Hypothalamus (tissue), 51 donors: ENCODE measurements around the gene ASTN2.

ENCODE experiments used
- DNase-seq, 51 donors: peaks; one replicate each; lab custom pipeline; 2025; lab: John Stamatoyannopoulos, UW

The ASTN2 gene

DNA sequence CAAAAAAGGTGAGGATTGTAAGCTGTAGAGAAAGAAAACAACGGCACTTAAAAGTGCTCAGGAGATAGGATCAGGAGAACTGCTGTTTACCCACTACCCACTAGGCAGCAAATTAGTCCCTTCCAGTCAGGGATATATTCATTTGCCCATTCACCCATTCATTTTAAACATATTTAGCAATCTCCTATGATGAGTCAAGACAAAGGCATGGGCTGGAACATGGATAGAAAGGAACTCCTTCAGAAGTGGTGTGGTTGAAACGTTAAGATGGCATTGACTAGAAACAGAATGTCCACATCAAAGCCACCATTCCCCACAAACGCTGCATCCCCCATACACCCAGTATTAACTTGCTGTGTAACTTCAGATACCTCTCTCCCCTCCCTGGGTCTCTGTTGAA is 225.7 kb downstream of the ASTN2 start:
- no peak for DNase-seq

DNA sequence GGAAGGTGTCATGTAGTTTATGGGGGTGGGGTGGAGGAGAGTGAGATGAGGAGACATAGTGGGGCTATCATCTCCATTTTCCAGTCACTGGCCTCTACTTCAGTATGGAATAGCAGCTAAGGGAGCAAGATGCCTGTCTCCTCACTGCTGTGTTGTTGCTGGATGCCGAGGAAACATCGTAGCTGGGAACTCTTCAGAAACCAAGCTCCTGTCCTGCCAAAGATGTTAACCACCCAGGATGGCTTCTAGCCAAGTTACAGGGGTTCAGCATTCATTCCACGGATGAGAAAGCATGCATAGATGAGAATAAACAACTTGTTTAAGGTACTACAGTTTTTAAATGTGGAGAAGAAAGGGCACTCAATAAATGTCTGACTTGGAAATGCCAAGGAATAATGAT is 226.5 kb downstream of the ASTN2 start:
- no peak for DNase-seq

DNA sequence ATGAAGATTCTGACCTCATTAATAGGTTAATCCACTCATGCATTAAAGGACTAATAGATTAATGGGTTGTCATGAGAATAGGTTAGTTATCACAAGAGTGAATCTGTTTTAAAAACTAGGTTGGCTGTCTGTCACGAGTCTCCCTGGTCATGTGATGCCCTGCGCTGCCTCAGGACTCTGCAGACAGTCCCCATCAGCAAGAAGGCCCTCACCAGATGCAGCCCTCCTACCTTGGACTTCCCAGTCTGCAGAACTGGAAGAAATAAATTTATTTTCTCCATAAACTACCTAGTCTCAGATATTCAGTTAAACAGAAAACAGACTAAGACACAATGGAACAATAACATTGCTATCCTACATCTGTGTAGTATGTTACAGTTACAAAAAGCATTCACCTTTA is 227.4 kb downstream of the ASTN2 start:
- no peak for DNase-seq

DNA sequence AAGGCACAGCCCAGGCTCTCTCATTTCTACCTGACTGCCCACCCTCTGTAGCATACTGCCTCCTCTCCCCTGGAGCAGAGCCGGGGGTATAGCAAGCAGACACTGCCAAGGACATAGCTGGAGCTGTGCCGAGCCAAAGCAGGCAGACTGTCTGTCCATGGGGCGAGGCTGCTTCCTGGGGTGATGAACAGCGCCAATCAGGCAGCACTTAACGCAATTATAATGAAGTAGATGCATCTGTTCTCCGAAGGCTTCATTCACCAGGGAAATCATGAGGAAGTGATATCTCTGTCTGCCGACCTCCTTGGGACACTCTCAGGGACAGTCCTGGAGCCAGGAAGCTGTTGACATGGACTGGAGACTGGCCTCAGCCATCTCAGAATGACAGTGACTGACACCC is 230.7 kb downstream of the ASTN2 start:
- no peak for DNase-seq

DNA sequence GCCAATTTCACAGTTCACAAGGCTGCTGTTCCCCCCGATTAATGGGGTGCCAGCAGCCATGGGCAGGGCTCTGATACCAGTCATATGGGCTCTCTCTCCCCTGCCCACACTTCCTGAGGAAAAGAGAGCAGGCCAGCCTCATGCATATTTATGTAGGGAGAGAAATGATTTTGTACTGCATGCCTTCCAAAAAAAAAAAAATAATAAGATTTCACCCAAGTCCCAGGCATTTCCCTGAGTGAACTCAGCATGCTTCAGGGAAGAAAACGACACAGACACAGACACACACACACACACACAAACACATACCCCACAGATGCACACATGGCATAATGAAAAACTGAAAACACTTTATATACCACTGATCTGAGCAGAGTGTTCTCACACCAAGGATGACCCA is 232.8 kb downstream of the ASTN2 start:
- DNase-seq: no peak

DNA sequence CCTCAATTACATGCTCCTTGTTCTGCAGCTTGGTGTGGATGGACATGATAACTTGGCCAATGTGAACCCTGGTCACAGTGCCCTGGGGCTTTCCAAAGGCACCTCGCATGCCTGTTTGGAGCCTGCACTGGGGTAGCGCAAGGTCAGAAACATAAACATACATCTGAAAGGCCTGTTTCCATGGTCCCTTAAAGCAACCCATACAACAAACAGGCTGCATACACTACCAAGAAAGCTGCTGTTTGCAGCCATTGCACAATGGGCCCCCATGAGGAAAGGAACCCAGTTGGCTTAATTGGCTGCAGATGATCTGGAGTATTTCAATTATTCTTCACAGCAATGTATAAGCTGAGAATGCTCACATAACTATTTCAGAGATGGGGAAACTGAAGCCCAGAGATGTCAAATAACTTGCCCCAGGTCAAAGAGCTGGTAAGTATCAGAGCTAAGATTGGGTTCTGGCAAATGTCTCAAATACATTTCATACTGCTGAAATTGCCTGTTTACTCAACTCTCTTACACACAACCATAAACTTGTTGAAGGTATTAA is 233.9 kb downstream of the ASTN2 start:
- no peak for DNase-seq

DNA sequence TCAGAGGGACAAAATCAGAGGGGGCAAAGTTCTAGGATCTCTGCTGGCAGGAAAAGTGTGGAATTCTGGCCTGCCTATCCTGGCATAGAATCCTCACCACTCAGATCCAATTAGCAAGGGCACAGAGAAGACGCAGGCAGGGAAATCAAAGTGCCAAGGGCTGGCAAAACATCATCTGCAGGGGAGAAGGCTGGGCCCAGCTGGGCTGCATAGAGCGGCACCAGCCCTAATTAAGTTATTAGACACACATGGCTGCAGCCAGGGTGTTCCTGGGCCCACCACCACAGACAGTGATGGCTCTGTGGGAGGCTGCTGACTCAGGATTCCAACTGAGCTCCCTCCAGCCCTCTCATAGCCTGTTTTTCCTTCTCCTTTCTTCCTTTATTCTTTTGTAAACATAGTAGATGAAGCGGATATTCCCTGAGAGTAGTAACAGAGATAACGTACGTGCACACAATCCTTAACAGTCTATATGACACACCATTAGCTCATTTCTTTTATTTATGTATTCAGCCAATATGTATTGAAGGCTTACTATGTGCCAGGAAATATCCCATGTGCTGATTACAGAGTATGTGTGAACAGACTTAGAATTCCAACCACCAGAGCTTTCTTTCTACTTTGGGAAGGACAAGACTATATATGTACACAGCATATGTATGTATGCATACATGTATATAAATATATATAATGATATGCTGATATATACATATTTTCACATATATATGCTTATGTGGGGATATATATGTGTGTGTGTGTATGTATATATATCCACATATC is 236.1 kb downstream of the ASTN2 start:
- DNase-seq: peak in 27 of 51 donors; percentile 3 to 68 (median 24)

DNA sequence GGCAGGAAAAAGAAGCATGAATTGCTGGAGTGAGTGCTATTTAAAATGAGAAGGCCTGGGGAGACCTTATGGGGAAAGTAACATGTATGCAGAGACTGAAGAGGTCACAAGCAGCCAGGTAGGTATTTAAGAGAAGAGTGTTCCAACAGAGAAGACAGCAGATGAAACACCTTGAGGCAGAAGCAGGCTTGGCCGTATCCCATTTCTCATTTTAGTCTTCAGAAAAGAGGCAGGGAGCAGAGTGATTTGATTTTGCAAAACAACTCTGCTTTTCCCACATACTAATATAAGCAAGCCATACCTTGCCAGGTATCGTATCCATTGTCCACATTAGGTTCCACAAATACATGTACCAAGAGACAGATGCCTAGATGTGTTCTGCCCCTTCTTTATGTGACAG is 244.3 kb downstream of the ASTN2 start:
- no peak for DNase-seq

DNA sequence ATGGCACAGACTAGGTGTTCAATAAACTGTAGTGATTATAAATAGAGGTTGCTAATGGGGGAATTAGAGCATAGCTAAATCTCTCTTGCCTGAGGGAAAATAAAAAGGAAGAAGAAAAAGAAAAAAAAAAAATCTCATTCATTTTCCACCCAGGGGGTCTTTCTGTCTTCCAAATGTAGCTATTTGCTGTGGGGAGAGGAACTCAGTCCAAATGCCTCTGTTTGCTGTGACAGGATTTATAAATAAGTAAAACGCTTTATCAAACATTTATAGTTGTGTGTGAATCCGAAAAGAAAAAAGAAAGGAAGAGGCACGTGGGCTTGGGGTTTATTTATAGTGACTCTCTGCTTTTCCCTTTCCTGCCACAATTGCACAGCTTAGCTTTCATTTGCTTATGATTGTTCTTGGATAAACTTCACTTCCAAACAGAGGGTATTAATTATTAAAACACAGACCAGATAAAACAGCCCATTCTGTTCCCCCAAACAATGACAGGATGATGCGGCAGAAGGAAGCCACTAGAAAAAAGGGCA is 245.7 kb downstream of the ASTN2 start:
- DNase-seq: no peak

DNA sequence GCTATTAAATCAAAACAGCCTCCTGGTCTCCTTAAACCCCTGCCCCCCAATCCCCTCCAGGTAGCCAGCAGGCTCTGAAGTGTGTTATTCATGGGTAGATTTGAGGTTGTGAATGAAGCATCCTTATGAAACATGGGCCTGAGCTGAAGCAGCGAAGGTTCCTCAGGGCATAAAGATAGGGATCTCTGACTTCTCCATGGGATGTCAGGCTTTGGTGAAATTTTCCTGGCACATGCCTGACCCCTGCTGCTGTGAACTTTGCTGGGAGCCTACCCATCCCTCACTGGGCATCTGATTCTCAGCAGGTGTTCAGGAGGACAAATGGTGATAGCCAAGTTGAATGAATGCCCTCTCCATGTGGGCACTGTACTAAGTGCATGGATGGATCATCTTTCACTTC is 250.3 kb downstream of the ASTN2 start:
- no peak for DNase-seq

DNA sequence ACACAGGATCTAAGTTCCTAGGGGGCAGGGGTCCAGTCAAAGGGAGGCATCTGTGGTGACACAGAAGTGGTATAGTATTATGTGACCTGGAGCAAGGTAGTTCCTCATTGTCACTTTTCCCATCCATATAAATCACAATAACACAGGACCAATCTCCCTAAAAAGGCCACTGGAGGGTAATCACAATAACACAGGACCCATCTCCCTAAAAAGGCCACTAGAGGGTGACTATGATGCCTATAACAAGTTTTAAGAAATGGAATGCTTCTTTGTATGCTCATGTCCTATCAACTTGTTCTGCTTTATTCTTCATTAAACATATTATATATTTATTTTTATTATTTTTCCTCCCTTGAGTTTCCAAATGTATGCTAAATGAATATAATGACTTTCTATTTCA is 254.6 kb downstream of the ASTN2 start:
- no peak for DNase-seq

DNA sequence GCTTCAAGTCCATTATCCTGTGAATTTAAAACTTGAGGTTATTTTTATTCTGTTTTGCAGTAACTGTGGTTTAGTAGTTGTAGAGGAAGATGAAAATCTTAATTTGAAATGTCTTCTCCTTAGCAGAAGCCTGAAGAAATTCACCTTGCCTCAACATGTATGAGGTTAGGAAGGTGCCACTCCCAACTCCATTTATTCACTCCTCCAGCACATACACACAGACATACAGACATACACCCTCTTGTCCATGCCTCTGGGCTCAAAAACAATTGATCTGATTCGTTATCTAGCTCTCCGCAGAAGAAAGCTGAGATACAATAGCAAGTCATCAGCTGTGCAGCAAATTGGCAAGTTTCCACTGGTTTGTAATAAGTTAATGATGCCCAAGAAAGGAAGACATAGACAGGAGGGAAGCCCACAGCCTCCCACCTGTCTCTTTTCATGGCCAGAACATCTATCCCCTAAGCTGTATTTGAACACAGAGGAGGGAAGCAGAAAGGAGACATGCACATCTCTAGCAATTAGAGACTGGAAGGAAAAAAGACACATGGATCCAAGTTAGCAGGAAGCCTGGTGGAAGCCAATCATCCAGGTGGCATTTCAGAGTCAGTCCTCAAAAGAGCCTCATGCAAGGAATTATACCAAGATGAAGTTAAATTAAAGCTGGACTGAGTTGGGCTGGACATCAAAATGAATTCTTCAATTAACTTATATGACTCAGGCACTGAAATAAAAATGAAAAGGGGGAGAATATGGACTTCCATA is 257.9 kb downstream of the ASTN2 start:
- DNase-seq: no peak

DNA sequence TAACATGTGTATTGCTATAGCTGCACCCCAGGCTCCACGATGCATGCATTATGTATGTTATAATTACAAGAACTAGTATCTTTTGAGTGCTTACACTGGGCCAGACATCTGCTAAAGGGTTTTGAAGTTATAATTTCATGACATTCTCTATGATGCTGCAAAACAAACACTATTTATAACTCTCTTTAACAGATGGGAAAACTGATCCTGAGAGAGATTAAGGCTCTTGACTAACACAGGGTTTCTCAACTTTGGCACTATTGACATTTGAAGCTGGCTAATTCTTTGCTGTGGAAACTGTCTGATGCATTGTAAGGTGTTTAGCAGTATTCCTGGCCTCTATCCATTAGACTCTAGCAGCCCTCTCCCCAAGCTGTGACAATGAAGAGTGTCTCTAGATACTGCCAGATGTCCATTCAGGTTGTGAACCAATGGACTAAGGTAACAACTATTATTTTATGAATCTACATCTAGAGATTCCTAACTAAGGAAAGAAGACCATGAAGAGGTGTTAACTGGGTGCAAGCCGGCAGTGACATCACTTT is 258.6 kb downstream of the ASTN2 start:
- no peak for DNase-seq

DNA sequence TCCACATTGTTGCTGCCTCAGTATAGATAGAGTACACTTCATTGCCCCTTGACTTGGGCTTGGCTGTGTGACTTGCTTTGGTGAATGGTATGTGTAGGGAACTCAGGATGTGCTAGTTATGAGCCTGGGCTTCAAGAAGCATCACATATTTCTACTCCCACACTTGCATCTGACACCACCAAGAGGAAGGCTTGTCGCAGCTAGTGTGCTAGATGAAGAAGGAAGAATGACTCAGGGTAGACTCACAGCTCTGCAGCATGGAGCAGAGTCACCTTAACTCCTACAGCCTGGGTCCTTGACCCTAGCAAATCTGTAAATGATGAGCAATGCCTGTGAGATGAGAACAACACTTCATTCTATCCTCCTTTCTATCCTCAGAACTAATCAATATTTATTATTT is 261.8 kb downstream of the ASTN2 start:
- peak in 1 of 51 donors; percentile 21 for DNase-seq

DNA sequence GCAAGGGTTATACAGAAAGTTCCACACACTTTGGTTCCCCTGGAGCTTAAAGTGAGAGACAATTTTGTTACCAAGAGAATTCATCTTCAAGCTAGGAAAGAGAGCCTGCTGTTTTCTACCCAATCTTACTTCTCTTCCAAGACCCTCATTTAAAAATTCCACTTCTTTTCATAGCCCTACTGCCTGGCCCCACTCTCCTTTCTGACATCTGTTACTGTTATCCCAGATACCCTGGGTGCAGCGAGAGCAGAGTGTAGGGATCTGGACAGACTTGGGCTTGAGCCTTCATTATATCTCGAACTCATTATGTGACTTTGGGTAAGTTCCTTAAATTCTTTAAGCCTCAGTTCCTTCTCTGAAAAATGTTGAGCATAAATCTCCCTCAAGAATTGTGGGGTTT is 263.1 kb downstream of the ASTN2 start:
- DNase-seq: no peak

DNA sequence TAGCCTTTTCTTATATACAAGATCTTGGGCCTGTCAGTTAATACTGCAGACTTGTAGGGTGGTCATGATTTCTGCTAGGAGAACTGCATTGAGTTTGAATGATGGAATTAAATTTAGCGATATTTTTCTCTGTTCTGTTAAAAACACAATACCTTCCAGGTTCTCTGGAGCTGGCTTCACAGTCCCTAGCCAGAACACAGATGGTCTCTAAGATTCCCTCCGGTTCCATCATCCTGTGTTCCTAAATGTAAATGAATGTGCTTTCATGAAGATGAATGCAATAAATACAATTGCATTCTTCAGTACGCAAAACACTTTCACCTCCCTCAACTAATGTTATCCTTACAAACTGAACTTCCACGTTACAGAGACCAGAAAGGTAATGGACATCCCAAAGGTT is 264.9 kb downstream of the ASTN2 start:
- no peak for DNase-seq

DNA sequence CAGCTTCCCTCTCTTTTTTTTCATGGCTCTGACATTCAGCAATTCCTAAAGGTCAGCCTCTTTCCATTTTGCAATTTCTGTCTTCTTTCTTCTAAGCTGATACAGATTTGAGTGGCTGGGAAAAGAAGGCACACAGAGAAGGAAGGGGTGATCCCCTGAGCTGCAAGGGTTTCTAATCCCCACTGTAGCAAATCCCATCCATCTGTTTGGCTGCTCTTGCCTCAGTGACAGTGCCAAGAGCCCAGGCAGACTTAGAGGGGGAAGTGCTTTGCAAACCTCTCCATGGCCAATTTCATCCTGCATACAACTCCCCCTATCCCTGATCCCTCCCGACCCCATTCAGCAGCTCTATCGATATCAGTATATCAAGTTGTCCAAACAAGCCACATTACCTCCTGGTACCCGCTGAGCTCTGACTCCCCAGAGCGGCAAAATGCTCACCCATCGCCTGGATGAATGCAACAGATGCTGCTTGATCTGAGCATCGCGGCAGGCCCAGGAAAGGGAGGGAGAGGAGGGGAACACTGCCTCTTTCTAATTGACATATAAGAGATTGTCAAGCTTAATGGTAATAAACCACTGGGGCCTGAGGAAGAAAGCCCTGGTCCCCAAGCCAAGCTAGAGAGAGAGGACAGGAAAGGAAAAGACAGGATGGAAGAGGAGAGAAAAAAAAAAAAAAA is 268.9 kb downstream of the ASTN2 start:
- no peak for DNase-seq

DNA sequence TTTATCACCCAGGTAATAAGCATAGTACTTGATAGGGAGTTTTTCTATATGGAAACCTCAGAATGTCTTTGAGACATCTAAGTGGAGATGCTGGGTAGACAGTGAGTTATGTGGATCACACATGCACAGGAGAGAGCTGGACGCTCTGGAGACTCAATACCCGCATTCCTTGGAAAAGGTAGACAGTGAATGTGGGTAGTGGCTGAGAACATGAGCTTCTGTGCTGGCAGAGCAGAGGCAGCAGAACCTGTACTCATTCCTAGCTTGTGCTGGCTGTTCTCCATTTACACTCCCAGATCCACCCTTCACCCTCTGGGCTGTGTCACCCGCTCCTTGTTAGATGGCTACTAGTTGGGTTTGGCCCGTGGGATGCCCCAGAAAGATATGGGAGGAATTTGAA is 269.8 kb downstream of the ASTN2 start:
- no peak for DNase-seq

DNA sequence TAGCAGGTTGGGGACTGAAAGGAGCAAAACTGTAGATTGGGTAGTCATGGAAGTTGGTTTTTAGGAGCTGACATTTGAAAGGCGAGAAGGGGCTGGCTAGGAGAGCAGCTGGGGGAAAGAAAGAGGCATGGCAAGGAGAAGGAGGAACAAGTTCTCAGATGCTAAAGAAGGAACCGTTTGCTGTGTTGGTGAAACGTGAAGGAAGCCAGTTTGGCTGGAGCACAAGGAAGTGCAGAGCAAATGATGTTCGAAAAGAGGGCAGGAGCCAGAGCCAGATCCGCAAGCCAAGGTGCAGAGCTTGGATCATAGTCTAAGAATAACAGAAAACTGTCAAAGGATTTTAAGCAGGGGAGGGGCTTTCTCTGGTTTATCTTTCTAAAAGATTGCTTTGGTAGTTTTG is 276.6 kb downstream of the ASTN2 start:
- DNase-seq: no peak

DNA sequence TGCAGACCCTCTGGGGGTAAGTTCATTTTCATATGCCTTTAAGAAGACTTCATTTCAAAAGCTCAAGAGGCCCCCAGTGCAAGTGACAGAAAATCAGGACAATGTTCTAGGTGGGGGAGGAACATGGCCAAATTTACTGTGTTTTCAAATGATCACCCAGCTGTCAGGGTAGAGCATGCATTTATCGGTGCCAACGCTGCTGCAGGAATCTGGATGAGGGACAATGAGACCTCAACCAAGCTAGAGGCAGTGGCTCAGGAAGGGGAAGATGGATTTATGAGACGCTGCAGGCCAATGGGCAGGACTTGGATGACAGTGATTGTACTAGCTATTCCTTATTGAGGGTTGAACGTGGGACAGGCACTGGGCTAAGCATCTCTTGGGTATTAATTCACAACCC is 278.4 kb downstream of the ASTN2 start:
- no peak for DNase-seq
